CD14-positive monocyte (primary cell): ENCODE measurements around the gene XXYLT1. TPM values are rescaled to one million over a fixed set of nuclear protein-coding genes. Genes with fewer than 3 reads are reported as not detected.

Experiments used
- DNase-seq, 3 donors: peaks; one replicate each; pipeline ENCODE4 v3.0.0-alpha.2; 2011 to 2022
- H2AFZ ChIP-seq: 2 replicates; pipeline ENCODE4 v1.6.0; 2012; ENCODE audit warnings: mild to moderate bottlenecking, low read depth, low read length, inconsistent platforms; ENCODE audit not compliant: insufficient read depth, poor library complexity, severe bottlenecking
- H3K27ac ChIP-seq, 2 donors: 1 replicate in 1 of 2; 2 replicates in 1 of 2; pipeline ENCODE4 v1.5.1; 2012 to 2013; ENCODE audit warnings: low read length in 2 of 2, control low read depth in 1 of 2, inconsistent platforms in 1 of 2, low read depth in 1 of 2, mild to moderate bottlenecking in 1 of 2
- H3K27me3 ChIP-seq, 2 donors: one replicate each; pipeline versions ENCODE4 v1.6.0 to v1.6.1; 2011 to 2013; ENCODE audit warnings: low read length in 2 of 2; ENCODE audit not compliant: control insufficient read depth in 2 of 2, insufficient read depth in 2 of 2
- H3K36me3 ChIP-seq, 2 donors: replicated peaks in 1 of 2; 1 replicate in 1 of 2; 2 replicates in 1 of 2; pipeline versions ENCODE4 v1.5.1 to v1.6.1; 2012 to 2013; ENCODE audit warnings: low read length in 2 of 2, control low read depth in 1 of 2, inconsistent platforms in 1 of 2, mild to moderate bottlenecking in 1 of 2; ENCODE audit not compliant: insufficient read depth in 2 of 2, control insufficient read depth in 1 of 2
- H3K4me1 ChIP-seq, 2 donors: 1 replicate in 1 of 2; 2 replicates in 1 of 2; pipeline versions ENCODE4 v1.5.1 to v1.6.1; 2012 to 2013; ENCODE audit warnings: low read length in 2 of 2, control low read depth in 1 of 2, inconsistent platforms in 1 of 2, mild to moderate bottlenecking in 1 of 2, moderate library complexity in 1 of 2; ENCODE audit not compliant: insufficient read depth in 2 of 2, control insufficient read depth in 1 of 2
- H3K4me2 ChIP-seq: replicated peaks from 2 replicates; pipeline ENCODE3; 2012; ENCODE audit warnings: low read length, moderate library complexity, mild to moderate bottlenecking; ENCODE audit not compliant: poor library complexity, severe bottlenecking; ENCODE audit errors: extremely low read depth
- H3K4me3 ChIP-seq, 3 experiments: fragments of 200-600 bp in 1 of 3; sonication (generic) in 1 of 3; replicated peaks in 1 of 3; 1 replicate in 2 of 3; 2 replicates in 1 of 3; pipeline ENCODE4 v1.5.1; 2011 to 2013; ENCODE audit warnings: low read length in 3 of 3, mild to moderate bottlenecking in 3 of 3, control low read depth in 2 of 3, low read depth in 2 of 3, inconsistent platforms in 1 of 3, moderate library complexity in 1 of 3
- H3K79me2 ChIP-seq: 2 replicates; pipeline ENCODE4 v1.6.0; 2012; ENCODE audit warnings: mild to moderate bottlenecking, control low read depth, inconsistent platforms, low read length, moderate library complexity; ENCODE audit not compliant: insufficient read depth
- H3K9ac ChIP-seq: 2 replicates; pipeline ENCODE4 v1.6.0; 2017; ENCODE audit warnings: low read length, mild to moderate bottlenecking; ENCODE audit not compliant: insufficient read depth, poor library complexity, severe bottlenecking
- H3K9me3 ChIP-seq, 2 donors: replicated peaks in 1 of 2; 1 replicate in 1 of 2; 2 replicates in 1 of 2; pipeline versions ENCODE4 v1.5.1 to v1.6.1; 2012 to 2013; ENCODE audit warnings: low read length in 2 of 2, control low read depth in 1 of 2; ENCODE audit not compliant: control insufficient read depth in 1 of 2, insufficient read depth in 1 of 2
- H4K20me1 ChIP-seq: 2 replicates; pipeline ENCODE4 v1.6.0; 2012; ENCODE audit warnings: mild to moderate bottlenecking, low read length, control low read depth, moderate library complexity; ENCODE audit not compliant: insufficient read depth
- H3K27ac Mint-ChIP-seq, 7 donors: one replicate each; pipeline ENCODE4 v1.8.0; 2020; ENCODE audit warnings: mild to moderate bottlenecking in 7 of 7, mixed read lengths in 7 of 7, moderate library complexity in 6 of 7, inconsistent platforms in 2 of 7
- H3K27me3 Mint-ChIP-seq, 3 donors: one replicate each; pipeline ENCODE4 v1.8.0; 2021 to 2022; ENCODE audit warnings: low read depth in 3 of 3, mild to moderate bottlenecking in 3 of 3, mixed read lengths in 3 of 3, moderate library complexity in 3 of 3, inconsistent platforms in 1 of 3
- H3K36me3 Mint-ChIP-seq, 2 donors: one replicate each; pipeline ENCODE4 v1.8.0; 2020; ENCODE audit warnings: mixed read lengths in 2 of 2, inconsistent platforms in 1 of 2, mild to moderate bottlenecking in 1 of 2
- H3K4me1 Mint-ChIP-seq: one replicate; pipeline ENCODE4 v1.8.0; 2020; ENCODE audit warnings: mild to moderate bottlenecking, mixed read lengths
- H3K4me3 Mint-ChIP-seq, 2 donors: one replicate each; pipeline ENCODE4 v1.8.0; 2020; ENCODE audit warnings: mild to moderate bottlenecking in 2 of 2, mixed read lengths in 2 of 2, moderate library complexity in 1 of 2
- H3K9me3 Mint-ChIP-seq, 7 donors: one replicate each; pipeline ENCODE4 v1.8.0; 2020 to 2022; ENCODE audit warnings: mixed read lengths in 7 of 7, mild to moderate bottlenecking in 6 of 7, moderate library complexity in 6 of 7, inconsistent platforms in 2 of 7
- CTCF ChIP-seq: fragments of 200-600 bp; IDR thresholded peaks from one replicate; pipeline ENCODE4 v1.8.0; 2022; ENCODE audit warnings: antibody characterized with exemption, mild to moderate bottlenecking
- WGBS: methylation state at CpG from one replicate; pipeline ENCODE4 v1.1.5; 2013; ENCODE audit warnings: missing lambda C conversion rate; ENCODE audit not compliant: insufficient coverage; 5-methylcytosine and 5-hydroxymethylcytosine counted together
- intact Hi-C, 2 donors: fragments of 100-400 bp; cut with micrococcal nuclease; formaldehyde crosslinking; loops; one replicate each; pipeline versions ENCODE4 v1.15.0 to v1.15.1; 2023
- polyA plus RNA-seq, 3 donors: library from polyadenylated mRNA; depleted of rRNA in 1 of 3; unstranded in 2 of 3; stranded (reverse) in 1 of 3; fragments of 300-500 nt in 2 of 3; fragments of >200 nt in 1 of 3; fragmentation: Illumina TruSeq in 2 of 3; gene quantifications; 1 replicate in 2 of 3; 2 replicates in 1 of 3; pipeline ENCODE4 v1.2.3, GENCODE V29; 2012 to 2021

Gene XXYLT1
- polyA plus RNA-seq, 3 donors: 11.8 to 13.5 (median 13.2) TPM

GRCh38 chr3:195186041-195186709 lies 84.8 kb downstream of the XXYLT1 start:
- peaks cover 0 to 8% (median 2%) of the 10 kb centered on the region in 3 donors for H3K27me3 Mint-ChIP-seq
- no peak for TF ChIP-seq CTCF
- Histone ChIP-seq H3K4me1 (peaks cover 8 to 14% of the 10 kb centered on the region in 2 donors), H3K4me3 (no peak overlapping the region), H3K36me3 (no peaks in the 10 kb centered on the region), H3K27ac (no peak overlapping the region), H2AFZ (no peak overlapping the region), H3K27me3 (no peaks in the 10 kb centered on the region), H3K9ac (no peak overlapping the region), H4K20me1 (peaks cover 10% of the 10 kb centered on the region), H3K9me3 (peaks cover 0 to 7% of the 10 kb centered on the region in 2 donors), H3K79me2 (peaks cover 4% of the 10 kb centered on the region), H3K4me2 (no peak overlapping the region)
- 73% methylated on average over 9 of the region's 9 CpGs for WGBS
- H3K4me1 Mint-ChIP-seq: peaks cover 22% of the 10 kb centered on the region
- intact Hi-C loops: no loop called here
- H3K9me3 Mint-ChIP-seq: peaks cover 3 to 11% (median 8%) of the 10 kb centered on the region in 7 donors
- H3K4me3 Mint-ChIP-seq: no peak overlapping the region
- DNase-seq: no peak
- H3K36me3 Mint-ChIP-seq: peaks cover 0 to 12% of the 10 kb centered on the region in 2 donors
- peak overlapping the region in 4 of 7 donors; percentile 34 to 70 (median 61) for H3K27ac Mint-ChIP-seq

GRCh38 chr3:195185583-195185982 lies 85.4 kb downstream of the XXYLT1 start:
- peak overlapping the region in 3 of 7 donors; percentile 34 to 70 (median 55) for H3K27ac Mint-ChIP-seq
- Histone ChIP-seq H2AFZ (no peak overlapping the region), H3K36me3 (no peaks in the 10 kb centered on the region), H3K9ac (no peak overlapping the region), H3K4me1 (peaks cover 12 to 19% of the 10 kb centered on the region in 2 donors), H3K27me3 (no peaks in the 10 kb centered on the region), H3K4me2 (no peak overlapping the region), H3K79me2 (peaks cover 4% of the 10 kb centered on the region), H4K20me1 (peaks cover 10% of the 10 kb centered on the region), H3K4me3 (no peak overlapping the region), H3K27ac (no peak overlapping the region), H3K9me3 (peaks cover 0 to 4% of the 10 kb centered on the region in 2 donors)
- WGBS: 15% methylated on average over 4 of the region's 4 CpGs
- intact Hi-C loops: no loop called here
- H3K9me3 Mint-ChIP-seq: peaks cover under 1 to 8% (median 2%) of the 10 kb centered on the region in 7 donors
- H3K4me1 Mint-ChIP-seq: peaks cover 28% of the 10 kb centered on the region
- TF ChIP-seq CTCF: no peak
- H3K27me3 Mint-ChIP-seq: peaks cover 0 to 8% (median 2%) of the 10 kb centered on the region in 3 donors
- H3K4me3 Mint-ChIP-seq: peak overlapping the region in 1 of 2 donors; percentile 46
- H3K36me3 Mint-ChIP-seq: peaks cover 0 to 9% of the 10 kb centered on the region in 2 donors
- DNase-seq: no peak
